ENCODE data around the gene NOLC1. TPM values are rescaled to one million over a fixed set of nuclear protein-coding genes. Genes with fewer than 3 reads are reported as not detected.

Gene NOLC1
- total and polyA plus RNA-seq, 2 of the 13 experiments (the other 11 are each of a cell fraction or from before 2014, with no cell fraction given), result 50.6 to 81.0 TPM

DNA sequence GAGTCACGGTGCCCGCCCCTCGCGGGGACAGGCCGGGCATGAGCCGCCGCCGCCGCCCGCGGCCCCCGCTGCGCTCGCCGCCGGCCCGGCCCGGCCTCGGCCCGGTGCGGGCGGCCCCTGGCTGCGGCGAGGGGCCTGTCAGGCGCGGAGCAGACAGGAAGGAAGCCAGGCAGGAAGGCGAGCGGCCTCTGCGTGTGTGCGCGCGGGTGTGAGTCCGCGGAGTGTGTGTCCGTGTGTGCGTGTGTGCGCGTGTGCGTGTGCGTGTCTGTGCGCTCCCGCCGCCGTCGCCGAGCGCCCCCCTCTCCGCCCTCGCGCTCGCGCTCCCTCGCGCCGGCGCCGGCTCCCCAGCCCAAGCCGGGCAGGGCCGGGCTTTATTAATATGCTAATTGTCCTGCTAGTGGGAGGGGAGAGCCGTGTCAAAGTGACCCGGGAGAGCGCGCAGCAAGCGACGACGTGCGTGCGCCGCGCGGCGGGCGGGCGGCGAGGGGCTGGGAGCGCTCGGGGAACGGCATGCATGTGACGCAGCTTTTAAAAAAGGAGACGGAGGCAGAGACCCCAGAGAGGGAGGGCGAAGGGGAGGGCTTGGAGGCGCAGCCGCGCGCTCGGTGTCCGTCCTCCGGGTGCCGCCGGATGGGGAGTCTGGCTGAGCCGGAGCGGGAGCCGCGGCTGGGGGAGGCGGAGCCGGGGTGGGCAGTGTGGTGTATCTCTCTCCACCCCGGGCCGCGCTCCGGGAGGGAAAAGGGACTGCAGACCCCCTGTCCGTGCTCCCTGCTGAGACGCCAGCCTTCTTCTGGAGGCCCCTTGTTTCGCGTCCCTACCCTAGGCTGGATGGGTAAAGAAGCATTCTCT lies 31.8 kb upstream of the NOLC1 start, which contains the start of gene LDB1 (continued):
- peak; percentile 9; the same call in 1 of the 2 replicates for TF ChIP-seq RAD21 (CRISPR knock-in tag; IDR thresholded peaks at IDR 0.05)
- TF ChIP-seq KLF13 (CRISPR knock-in tag; IDR thresholded peaks at IDR 0.05), result no peak
- no peak for TF ChIP-seq ZNF34 (CRISPR knock-in tag; IDR thresholded peaks at IDR 0.05; ENCODE audit: borderline replicate concordance)
- no peak for TF ChIP-seq ZNF260 (CRISPR knock-in tag; IDR thresholded peaks at IDR 0.05; ENCODE audit: borderline replicate concordance, low read depth)
- TF ChIP-seq, protein P1, sequence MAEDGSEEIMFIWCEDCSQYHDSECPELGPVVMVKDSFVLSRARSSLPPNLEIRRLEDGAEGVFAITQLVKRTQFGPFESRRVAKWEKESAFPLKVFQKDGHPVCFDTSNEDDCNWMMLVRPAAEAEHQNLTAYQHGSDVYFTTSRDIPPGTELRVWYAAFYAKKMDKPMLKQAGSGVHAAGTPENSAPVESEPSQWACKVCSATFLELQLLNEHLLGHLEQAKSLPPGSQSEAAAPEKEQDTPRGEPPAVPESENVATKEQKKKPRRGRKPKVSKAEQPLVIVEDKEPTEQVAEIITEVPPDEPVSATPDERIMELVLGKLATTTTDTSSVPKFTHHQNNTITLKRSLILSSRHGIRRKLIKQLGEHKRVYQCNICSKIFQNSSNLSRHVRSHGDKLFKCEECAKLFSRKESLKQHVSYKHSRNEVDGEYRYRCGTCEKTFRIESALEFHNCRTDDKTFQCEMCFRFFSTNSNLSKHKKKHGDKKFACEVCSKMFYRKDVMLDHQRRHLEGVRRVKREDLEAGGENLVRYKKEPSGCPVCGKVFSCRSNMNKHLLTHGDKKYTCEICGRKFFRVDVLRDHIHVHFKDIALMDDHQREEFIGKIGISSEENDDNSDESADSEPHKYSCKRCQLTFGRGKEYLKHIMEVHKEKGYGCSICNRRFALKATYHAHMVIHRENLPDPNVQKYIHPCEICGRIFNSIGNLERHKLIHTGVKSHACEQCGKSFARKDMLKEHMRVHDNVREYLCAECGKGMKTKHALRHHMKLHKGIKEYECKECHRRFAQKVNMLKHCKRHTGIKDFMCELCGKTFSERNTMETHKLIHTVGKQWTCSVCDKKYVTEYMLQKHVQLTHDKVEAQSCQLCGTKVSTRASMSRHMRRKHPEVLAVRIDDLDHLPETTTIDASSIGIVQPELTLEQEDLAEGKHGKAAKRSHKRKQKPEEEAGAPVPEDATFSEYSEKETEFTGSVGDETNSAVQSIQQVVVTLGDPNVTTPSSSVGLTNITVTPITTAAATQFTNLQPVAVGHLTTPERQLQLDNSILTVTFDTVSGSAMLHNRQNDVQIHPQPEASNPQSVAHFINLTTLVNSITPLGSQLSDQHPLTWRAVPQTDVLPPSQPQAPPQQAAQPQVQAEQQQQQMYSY (CRISPR knock-in tag; IDR thresholded peaks at IDR 0.05), result peak; percentile 52; the same call in 1 of the 2 replicates
- no peak for TF ChIP-seq GTF2F1 (IDR thresholded peaks at IDR 0.05; ENCODE audit: low read length)
- TF ChIP-seq, protein P2, sequence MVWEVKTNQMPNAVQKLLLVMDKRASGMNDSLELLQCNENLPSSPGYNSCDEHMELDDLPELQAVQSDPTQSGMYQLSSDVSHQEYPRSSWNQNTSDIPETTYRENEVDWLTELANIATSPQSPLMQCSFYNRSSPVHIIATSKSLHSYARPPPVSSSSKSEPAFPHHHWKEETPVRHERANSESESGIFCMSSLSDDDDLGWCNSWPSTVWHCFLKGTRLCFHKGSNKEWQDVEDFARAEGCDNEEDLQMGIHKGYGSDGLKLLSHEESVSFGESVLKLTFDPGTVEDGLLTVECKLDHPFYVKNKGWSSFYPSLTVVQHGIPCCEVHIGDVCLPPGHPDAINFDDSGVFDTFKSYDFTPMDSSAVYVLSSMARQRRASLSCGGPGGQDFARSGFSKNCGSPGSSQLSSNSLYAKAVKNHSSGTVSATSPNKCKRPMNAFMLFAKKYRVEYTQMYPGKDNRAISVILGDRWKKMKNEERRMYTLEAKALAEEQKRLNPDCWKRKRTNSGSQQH (CRISPR knock-in tag; IDR thresholded peaks at IDR 0.05; ENCODE audit: low read depth), result no peak
- TF ChIP-seq, protein P3, sequence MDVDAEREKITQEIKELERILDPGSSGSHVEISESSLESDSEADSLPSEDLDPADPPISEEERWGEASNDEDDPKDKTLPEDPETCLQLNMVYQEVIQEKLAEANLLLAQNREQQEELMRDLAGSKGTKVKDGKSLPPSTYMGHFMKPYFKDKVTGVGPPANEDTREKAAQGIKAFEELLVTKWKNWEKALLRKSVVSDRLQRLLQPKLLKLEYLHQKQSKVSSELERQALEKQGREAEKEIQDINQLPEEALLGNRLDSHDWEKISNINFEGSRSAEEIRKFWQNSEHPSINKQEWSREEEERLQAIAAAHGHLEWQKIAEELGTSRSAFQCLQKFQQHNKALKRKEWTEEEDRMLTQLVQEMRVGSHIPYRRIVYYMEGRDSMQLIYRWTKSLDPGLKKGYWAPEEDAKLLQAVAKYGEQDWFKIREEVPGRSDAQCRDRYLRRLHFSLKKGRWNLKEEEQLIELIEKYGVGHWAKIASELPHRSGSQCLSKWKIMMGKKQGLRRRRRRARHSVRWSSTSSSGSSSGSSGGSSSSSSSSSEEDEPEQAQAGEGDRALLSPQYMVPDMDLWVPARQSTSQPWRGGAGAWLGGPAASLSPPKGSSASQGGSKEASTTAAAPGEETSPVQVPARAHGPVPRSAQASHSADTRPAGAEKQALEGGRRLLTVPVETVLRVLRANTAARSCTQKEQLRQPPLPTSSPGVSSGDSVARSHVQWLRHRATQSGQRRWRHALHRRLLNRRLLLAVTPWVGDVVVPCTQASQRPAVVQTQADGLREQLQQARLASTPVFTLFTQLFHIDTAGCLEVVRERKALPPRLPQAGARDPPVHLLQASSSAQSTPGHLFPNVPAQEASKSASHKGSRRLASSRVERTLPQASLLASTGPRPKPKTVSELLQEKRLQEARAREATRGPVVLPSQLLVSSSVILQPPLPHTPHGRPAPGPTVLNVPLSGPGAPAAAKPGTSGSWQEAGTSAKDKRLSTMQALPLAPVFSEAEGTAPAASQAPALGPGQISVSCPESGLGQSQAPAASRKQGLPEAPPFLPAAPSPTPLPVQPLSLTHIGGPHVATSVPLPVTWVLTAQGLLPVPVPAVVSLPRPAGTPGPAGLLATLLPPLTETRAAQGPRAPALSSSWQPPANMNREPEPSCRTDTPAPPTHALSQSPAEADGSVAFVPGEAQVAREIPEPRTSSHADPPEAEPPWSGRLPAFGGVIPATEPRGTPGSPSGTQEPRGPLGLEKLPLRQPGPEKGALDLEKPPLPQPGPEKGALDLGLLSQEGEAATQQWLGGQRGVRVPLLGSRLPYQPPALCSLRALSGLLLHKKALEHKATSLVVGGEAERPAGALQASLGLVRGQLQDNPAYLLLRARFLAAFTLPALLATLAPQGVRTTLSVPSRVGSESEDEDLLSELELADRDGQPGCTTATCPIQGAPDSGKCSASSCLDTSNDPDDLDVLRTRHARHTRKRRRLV (CRISPR knock-in tag; IDR thresholded peaks at IDR 0.05), result 0 out of 2 replicates have a peak, but pooled peaks have one; percentile 54
- TF ChIP-seq ZNF205 (CRISPR knock-in tag; IDR thresholded peaks at IDR 0.05), result no peak
- TF ChIP-seq SMAD9 (CRISPR knock-in tag; IDR thresholded peaks at IDR 0.05), result no peak
- TF ChIP-seq, protein P4, sequence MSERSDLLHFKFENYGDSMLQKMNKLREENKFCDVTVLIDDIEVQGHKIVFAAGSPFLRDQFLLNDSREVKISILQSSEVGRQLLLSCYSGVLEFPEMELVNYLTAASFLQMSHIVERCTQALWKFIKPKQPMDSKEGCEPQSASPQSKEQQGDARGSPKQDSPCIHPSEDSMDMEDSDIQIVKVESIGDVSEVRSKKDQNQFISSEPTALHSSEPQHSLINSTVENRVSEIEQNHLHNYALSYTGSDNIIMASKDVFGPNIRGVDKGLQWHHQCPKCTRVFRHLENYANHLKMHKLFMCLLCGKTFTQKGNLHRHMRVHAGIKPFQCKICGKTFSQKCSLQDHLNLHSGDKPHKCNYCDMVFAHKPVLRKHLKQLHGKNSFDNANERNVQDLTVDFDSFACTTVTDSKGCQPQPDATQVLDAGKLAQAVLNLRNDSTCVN (CRISPR knock-in tag; IDR thresholded peaks at IDR 0.05; ENCODE audit: borderline replicate concordance), result no peak
- TF ChIP-seq ZNF737 (CRISPR knock-in tag; IDR thresholded peaks at IDR 0.05; ENCODE audit: borderline replicate concordance), result no peak
- TF ChIP-seq ZSCAN20 (CRISPR knock-in tag; IDR thresholded peaks at IDR 0.05; ENCODE audit: borderline replicate concordance), result 0 out of 2 replicates have a peak, but pooled peaks have one; percentile 28
- TF ChIP-seq MAF1 (CRISPR knock-in tag; IDR thresholded peaks at IDR 0.05; ENCODE audit: borderline replicate concordance), result no peak
- TF ChIP-seq MAFK (conservative IDR thresholded peaks at IDR 0.05 in 1 of 2, IDR thresholded peaks at IDR 0.05 in 1 of 2; ENCODE audit: low read length in 2 of 2), result no peak
- TF ChIP-seq NFKBIZ (CRISPR knock-in tag; IDR thresholded peaks at IDR 0.05), result no peak
- peak; percentile 20; the same call in 1 of the 2 replicates for TF ChIP-seq CREB1 (IDR thresholded peaks at IDR 0.05)
- TF ChIP-seq CREB1 (CRISPR knock-in tag; IDR thresholded peaks at IDR 0.05), result no peak

Measured in HepG2 (cell line).